HG03571 (cell line): Measurements from ENCODE around the gene TP53I11.

Source experiments
- ATAC-seq: cut with Tn5 transposase; IDR thresholded peaks from one replicate; pipeline ENCODE4 v1.9.1; 2021; ENCODE audit not compliant: unreplicated experiment

The TP53I11 gene

GRCh38 chr11:44941259-44942021 lies 9.2 kb downstream of the TP53I11 start:
- ATAC-seq = no peak

DNA sequence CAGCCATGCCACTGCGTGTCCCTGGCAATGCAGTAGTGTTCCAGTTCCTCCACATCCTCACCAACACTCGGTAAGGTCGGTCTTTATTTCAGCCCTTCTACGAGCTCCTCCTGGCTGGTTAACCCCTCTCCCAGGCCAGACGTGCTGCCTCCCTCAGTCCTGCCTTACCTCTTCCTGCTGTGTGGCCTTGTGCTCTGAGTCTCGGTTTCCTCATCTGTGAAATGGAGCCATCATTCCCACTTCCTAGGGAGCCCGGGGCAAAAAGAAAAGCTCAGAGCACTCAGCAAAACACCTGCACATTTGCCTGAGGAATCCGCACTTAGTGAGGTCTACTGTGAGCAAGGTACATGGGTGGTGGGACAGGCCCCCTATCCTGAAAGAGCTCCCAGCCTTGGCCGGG lies 9.8 kb downstream of the TP53I11 start:
- no peak for ATAC-seq

DNA sequence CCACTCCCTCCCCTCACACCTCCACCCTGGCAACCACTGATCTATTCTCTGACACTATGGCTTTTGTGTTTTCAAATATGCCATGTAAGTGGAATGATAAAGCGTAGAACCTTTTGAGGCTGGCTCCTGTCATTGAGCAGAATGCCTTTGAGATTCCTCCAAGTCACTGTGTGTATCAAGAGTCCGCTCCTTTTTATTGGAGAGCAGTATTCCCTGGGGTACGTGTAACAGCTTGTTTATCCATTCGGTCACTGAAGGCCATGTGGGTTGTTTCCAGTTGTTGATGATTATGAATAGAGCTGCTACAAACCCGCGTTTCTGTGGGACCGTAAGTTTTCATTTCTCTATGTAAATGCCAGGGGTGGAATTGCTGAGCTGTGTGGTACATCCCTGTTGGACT lies 10.3 kb downstream of the TP53I11 start:
- no peak for ATAC-seq

DNA sequence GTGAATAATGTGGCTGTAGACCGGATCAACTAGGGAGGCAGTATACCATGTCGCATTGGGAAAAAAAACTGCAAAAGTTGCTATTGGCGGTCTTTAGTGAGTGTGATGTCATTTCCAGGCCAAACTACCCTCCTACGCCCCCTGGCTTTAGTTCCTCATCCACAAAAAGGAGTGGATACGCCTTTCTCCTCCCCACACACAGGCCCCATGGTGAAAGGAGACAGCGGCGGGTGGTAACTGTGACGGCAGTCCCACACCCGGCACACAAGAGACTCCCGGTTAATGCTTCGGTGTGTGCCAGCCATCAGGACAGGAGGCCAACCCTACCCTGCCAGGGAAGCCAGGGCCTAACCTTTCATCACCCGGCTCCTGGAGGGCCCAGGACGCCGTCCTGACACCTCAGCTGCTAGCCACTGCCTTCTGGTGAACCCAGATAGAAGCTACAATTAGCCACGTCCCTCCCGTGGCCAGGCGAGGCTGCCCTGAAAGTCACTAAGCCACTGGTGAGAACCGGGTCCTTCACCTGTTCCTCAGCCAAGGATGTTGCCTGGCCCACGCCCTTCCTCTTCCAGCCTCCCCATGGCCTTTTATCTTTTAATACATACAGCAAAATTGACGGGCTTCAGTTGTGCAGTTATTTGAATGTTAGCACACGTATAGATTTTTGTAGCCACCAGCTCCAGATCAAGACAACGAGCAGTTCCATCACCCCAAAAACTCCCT lies 10.8 kb downstream of the TP53I11 start:
- no peak for ATAC-seq

- ATAC-seq = no peak
Observed at GRCh38 chr11:44938066-44938691, 12.5 kb downstream of the TP53I11 start.

DNA sequence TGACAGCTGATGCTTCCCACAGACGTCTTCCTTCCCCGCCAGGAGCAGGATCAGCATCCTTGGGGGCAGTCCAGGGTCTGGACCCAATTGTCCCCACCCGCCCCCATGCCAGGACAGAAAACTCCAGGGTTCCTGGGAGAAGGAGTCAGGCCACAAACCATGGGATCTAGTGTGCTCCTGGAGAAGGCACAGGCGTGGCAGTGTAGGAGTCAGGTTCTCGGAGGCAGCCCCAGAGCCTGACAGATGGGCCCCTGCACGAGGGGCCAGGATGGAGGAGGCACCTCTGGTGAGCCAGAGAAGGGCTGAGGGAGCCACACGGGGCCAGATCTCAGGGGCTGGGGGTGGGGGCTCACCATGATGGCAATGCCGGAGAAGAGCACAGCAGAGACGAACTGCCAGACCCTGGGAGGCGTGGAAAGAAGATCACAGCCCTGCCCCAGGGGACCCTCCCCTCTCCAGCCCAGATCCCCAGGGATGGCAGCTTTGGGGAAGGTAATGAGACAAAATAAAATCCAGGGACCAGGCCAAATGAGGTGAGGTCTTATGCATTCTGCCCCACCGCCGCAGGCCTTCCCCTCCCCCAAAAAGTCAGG lies 13.6 kb downstream of the TP53I11 start:
- no peak for ATAC-seq

DNA sequence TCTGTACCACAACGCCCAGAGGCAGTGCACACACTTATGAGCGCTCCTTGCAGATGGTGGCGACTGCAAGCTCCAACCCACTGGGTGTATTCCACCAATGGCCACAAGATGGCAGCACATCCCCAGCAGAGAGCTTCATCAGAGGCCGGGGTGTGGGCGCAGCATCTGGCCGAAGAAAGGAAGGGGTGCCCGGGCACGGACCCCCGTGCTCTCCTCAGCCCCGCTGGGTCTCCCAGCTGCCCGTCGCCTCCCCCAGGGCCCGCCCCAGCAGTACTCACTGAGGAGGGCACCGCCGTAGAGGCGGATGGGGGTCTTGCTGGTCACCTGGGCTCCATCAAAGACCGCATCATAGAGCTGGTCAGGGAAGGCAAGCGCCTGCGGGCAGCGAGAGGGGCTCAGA lies 14.2 kb downstream of the TP53I11 start:
- no peak for ATAC-seq

DNA sequence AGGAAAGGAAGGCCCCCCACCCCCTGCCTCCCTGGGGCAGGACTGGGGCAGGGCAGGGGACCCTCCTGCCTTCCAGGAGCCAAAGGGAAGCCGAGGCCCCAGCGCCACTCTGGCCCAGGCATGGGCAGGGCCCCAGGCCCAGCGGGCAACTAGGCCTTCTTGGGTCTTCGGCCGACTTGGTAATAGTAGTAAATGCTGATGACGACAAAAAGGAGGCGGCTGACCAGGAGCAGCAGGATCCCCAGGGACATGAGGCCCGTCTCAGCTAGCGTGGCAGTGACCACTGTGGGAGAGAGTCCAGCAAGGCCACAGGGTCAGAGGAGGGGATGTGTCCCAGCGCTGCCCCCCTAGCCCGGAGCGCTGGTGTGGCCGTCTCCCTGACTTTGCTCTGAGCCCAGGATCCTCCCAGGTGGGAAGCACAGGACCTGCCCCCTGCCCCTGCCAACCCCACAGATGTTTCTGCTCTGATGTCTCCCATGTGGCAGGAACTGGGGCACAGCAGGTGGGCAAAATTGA lies 15.9 kb downstream of the TP53I11 start:
- ATAC-seq = no peak

DNA sequence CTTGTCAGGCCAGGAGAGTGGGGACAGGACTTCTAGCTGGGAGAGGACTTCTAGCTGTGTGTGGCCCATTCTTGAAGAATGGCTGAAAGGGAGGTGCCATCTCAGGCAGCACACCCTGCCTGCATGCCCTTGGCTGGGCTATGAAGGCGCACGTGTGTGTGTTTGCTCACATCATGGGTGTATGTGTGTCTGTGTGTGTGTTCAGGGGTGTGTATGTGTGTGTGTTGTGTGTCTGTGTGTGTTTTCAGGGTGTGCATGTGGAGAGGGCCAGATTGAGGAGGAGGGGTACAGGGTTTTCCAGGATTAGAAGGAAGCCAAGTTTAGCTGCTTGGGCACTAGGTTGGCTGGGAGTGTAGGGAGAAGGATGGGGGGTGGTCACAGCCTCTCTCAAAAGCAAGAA lies 16.6 kb downstream of the TP53I11 start:
- no peak for ATAC-seq

DNA sequence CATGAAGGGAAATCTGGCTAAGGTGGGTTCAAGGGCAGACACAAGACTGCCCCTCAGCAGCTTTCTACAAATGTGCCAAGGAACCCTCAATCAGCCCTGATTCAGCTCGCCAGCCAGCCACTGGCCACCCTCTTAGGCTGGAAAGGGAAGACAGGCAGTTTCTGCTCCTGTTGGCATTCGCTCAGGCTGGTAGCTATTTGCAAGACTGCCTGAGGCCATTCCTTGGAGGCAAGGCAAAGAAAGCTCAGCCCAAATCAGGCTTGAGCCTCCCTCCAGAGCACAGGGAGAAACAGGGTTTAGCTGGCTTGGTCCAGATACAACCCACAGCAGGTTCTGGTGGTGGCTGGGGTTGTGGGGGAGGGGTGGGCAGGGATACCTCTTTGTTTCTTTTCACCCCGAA lies 19.2 kb downstream of the TP53I11 start:
- ATAC-seq = no peak

DNA sequence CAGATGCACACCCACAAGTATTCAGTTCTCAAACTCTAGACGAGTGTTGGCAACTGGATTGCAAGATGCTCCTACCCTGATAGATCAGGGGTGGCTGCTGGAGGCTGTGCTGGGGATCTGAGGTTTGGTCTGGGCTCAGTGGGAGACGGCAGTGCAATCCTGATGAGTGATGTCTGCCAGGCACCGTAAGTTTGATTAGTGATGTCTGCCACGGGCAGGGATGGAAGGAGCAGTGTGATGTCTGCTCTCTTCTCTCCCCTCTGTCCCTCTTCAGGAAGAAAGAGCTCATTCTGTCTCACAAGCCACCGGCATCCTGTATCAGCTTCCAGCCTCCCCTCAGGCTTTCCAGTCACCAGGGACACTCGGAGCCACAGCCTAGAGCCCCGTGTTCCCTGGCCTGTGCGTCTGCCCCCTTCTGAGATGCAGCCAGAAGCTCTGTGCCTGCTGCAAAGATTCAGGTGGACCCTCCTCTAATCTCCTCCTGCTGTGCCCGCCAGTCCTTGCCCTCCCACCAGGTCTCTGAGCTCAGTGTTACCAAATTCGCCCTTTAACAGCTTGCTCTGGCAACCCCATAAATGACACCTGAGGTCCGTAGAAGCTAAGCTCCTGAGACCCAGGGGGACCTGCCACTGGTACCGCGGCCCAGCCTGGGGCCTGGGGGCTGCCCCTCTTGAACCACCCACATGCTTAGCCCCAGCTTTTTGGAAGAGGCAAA lies 19.9 kb downstream of the TP53I11 start:
- ATAC-seq = no peak

- no peak for ATAC-seq
Observed at GRCh38 chr11:44928816-44929215, 21.9 kb downstream of the TP53I11 start.

DNA sequence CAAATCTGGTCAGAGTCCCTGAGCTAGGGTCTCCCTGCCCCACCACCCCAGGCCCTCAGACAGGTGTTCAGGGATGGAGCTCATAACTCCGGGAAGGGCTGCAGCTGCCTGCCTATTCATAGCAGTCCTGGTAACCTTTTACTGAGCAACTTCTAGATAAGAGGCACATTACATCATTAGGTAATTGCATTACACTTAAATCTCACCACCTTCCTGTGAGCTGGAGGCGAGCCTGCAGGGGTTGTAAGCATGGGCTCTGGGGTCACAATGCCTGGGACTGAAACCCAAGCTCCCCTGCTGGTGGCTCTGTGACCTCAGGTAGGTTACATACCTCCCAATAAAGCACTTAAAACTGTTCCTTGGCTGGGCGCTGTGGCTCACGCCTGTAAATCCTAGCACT lies 22.5 kb downstream of the TP53I11 start:
- no peak for ATAC-seq

DNA sequence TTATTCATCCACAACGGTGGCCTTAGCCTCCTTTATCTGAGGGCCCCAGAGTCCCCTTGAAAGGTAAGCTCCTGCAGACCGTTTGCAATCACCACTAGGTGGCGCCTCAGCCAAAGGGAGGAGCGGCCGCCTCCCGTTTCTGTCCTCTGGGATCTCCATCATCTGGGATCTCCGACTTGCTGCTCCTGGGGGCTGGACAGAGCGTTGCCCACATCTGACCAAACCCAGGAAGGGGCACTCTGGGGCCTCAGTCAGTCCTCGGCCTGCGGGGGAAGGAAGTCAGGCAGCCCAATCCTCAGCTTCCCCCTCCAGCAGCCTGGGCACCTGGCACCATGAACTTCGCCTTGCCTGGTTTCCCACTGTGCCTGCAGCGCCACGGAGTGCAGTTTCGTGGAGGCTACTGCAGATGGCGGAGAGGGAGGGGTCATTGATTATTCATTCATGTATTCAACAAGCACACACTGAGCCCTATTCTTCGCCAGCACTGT lies 23.5 kb downstream of the TP53I11 start:
- no peak for ATAC-seq

- ATAC-seq = no peak
Observed at GRCh38 chr11:44926036-44926435, 24.6 kb downstream of the TP53I11 start.

DNA sequence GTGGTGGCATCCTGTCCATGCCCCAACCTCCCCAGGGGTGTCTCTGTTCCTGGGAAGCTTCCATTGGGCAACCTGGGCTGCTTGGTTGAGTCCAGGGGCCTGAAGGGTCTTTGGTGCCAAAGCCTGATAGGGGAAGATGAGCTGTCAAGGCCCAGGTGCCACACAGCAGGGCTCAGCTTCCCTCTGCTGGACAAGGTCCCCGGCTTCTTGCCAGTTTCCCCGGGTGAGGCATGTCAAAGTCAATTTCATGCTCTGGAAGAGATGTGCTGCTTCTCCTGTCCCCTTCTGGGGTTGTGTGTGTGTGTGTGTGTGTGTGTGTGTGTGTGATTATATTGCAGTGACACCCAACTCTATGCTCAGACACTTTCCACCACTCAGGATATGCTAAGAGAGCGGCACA lies 26.9 kb downstream of the TP53I11 start:
- no peak for ATAC-seq

- ATAC-seq = no peak
Observed at GRCh38 chr11:44923115-44923514, 27.6 kb downstream of the TP53I11 start.

DNA sequence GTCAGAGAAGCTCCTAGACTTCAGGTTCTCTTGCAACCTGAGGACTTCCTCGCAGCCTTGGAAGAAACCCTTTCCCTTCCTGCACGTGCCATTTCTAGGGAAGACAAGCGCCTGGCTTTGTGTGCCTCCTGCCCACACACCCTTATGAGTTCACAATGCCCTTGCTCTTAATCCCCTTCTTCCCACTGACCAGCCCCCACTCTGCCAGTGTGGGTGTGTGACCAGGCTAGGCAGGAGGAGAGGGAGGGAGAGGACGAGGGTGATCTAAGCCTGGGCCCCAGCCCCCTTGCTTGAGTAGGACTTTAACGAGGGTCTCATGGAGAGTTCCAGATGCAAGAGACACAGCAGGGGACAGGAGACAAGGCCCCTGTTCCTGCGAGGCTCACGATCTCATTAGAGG lies 30.2 kb downstream of the TP53I11 start:
- ATAC-seq = no peak

DNA sequence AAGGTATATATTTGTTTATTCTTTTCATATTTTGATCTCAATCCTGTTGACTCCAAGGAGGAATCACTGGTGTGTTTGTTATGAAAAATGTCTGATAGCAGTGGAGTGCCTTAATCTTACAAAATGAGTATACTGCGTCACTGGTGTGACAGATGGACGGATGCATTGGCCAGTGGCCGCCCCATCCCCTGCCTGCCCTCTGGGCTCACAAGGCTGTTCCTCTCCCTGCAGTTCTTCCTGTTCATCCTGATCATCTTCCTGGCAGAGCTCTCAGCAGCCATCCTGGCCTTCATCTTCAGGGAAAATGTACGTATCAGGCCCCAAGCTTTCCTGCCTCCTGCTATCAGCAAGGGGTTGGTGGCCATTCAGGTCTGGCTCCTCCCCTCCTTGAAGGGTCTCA lies 32.9 kb downstream of the TP53I11 start:
- ATAC-seq = no peak

- no peak for ATAC-seq
Observed at GRCh38 chr11:44916801-44917385, 33.8 kb downstream of the TP53I11 start.
